Fibroblast of lung (primary cell): ENCODE measurements around the gene COL18A1. TPM values are rescaled to one million over a fixed set of nuclear protein-coding genes. Genes with fewer than 3 reads are reported as not detected.

ENCODE experiments used
- DNase-seq, 2 donors: peaks; one replicate each; pipeline versions ENCODE4 v3.0.0 to v3.0.0-alpha.2; 2010; ENCODE audit warnings: low read depth in 2 of 2
- H2AFZ ChIP-seq: 2 replicates; pipeline ENCODE4 v1.5.1; 2012; ENCODE audit warnings: low read length, control low read depth, inconsistent platforms
- H3K27ac ChIP-seq: 2 replicates; pipeline ENCODE4 v1.5.1; 2011; ENCODE audit warnings: low read length, control low read depth; ENCODE audit not compliant: insufficient read depth
- H3K27me3 ChIP-seq: 2 replicates; pipeline ENCODE4 v1.5.1; 2011; ENCODE audit warnings: mild to moderate bottlenecking, low read length; ENCODE audit not compliant: control insufficient read depth, insufficient read depth
- H3K36me3 ChIP-seq: 2 replicates; pipeline ENCODE4 v1.5.1; 2011; ENCODE audit warnings: low read length; ENCODE audit not compliant: control insufficient read depth, insufficient read depth
- H3K4me1 ChIP-seq: 2 replicates; pipeline ENCODE4 v1.5.1; 2011; ENCODE audit warnings: low read length; ENCODE audit not compliant: control insufficient read depth, insufficient read depth; ENCODE audit errors: extremely low read depth
- H3K4me2 ChIP-seq: 2 replicates; pipeline ENCODE4 v1.5.1; 2011; ENCODE audit warnings: low read length, control low read depth; ENCODE audit not compliant: insufficient read depth; ENCODE audit errors: extremely low read depth
- H3K4me3 ChIP-seq, 4 experiments: fragments of 200-600 bp in 1 of 4; sonication (generic) in 1 of 4; replicated peaks in 1 of 4; 2 replicates each; pipeline ENCODE4 v1.5.1; 2011 to 2016; ENCODE audit warnings: low read length in 4 of 4, low read depth in 3 of 4, mild to moderate bottlenecking in 3 of 4, control low read depth in 2 of 4, inconsistent platforms in 1 of 4, mixed read lengths in 1 of 4; ENCODE audit not compliant: insufficient read depth in 1 of 4; ENCODE audit errors: control extremely low read depth in 1 of 4
- H3K79me2 ChIP-seq: 2 replicates; pipeline ENCODE4 v1.5.1; 2012; ENCODE audit warnings: mild to moderate bottlenecking, low read length, inconsistent platforms; ENCODE audit not compliant: control insufficient read depth, insufficient read depth
- H3K9ac ChIP-seq: 2 replicates; pipeline ENCODE4 v1.5.1; 2011; ENCODE audit warnings: mild to moderate bottlenecking, low read length, control low read depth; ENCODE audit not compliant: insufficient read depth
- H3K9me3 ChIP-seq: 2 replicates; pipeline ENCODE4 v1.5.1; 2012; ENCODE audit warnings: low read depth, low read length; ENCODE audit not compliant: control insufficient read depth, insufficient read depth
- H4K20me1 ChIP-seq: 2 replicates; pipeline ENCODE4 v1.5.1; 2011; ENCODE audit warnings: low read length; ENCODE audit not compliant: control insufficient read depth, insufficient read depth; ENCODE audit errors: extremely low read depth
- EZH2 ChIP-seq: IDR thresholded peaks from 2 replicates; pipeline ENCODE4 v1.5.1; 2012; ENCODE audit warnings: low read length, control low read depth, mild to moderate bottlenecking; ENCODE audit errors: missing control alignments
- polyA plus RNA-seq, 2 donors: library from polyadenylated mRNA; depleted of rRNA in 1 of 2; stranded (reverse) in 1 of 2; unstranded in 1 of 2; fragments of >200 nt; gene quantifications; 2 replicates each; pipeline ENCODE4 v1.2.1, GENCODE V29; 2011 to 2012; ENCODE audit warnings: missing spikeins in 1 of 2
- total RNA-seq: library from RNA; depleted of rRNA; stranded (reverse); fragments of >200 nt; gene quantifications from 2 replicates; pipeline ENCODE4 v1.2.1, GENCODE V29; 2014
- TF ChIP-seq, protein P1 (sequence below), 2 donors: IDR thresholded peaks in 1 of 2; conservative IDR thresholded peaks in 1 of 2; 1 replicate in 1 of 2; 2 replicates in 1 of 2; pipeline ENCODE4 v1.5.1; 2011 to 2012; ENCODE audit warnings: low read length in 2 of 2, control low read depth in 1 of 2, inconsistent platforms in 1 of 2, low read depth in 1 of 2, mild to moderate bottlenecking in 1 of 2

The COL18A1 gene
- total and polyA plus RNA-seq, 2 donors (not counting 1 experiment from before 2014, with no cell fraction given) = 24.3 to 38.8 TPM

DNA sequence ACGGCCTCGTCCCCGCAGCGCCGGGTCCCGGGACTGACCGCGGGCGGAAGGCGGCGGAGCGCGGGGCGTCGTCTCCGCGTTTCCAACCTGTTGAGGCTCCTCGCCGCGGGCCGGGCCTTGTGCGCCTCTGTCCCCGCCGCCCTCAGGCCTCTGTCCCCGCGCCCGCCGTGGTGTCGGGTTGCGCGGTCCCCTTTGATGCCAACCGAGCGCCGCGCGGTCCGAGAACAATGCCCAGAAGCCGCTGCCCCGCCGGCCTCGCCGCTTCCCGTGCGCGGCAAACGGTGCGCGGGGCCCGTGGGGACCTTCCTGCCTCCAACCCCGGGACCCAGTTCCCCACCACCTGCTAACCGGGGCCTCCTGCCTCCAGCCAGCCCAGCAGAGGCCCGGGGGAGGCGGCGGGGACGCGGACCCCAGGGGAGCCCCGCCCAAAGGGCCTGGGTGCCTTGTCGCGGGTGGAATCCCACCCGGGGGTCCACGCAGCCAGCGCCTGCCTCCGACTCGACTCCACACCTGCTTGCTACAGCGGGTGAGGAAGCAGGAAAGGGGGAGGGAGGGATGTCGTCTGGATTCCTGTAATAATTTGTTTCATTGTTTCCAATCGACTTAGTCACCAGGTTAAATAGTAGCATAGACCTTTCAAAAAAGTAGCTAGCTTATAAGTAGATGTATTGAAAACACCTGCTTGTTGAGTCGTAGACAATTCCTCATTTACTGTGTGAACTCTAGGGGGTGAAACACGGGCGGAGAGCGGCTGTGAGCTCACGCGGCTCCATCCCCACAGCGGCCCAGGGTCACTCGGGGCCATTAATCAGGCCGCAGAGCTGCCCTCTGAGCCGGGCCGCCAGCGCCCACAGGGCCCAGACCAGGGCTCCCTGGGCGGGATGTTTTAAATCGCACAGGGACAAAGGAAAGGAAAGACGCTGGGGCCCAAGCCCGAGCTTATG, 1.1 kb downstream of the COL18A1 start:
- DNase-seq = peak; percentile 42 to 68
- Histone ChIP-seq H3K36me3 (no peaks in the 10 kb centered on the region), H3K4me1 (peaks cover 3% of the 10 kb centered on the region), H3K27me3 (no peaks in the 10 kb centered on the region), H2AFZ (no peak overlapping the region), H3K27ac (peak overlapping the region; percentile 50), H3K9me3 (no peaks in the 10 kb centered on the region), H3K79me2 (peaks cover 8% of the 10 kb centered on the region), H4K20me1 (no peaks in the 10 kb centered on the region), H3K4me3 (peak overlapping the region; percentile 30 to 65 (median 44)), H3K9ac (peak overlapping the region; percentile 74), H3K4me2 (peak overlapping the region; percentile 49)
- TF ChIP-seq EZH2 = no peak
- TF ChIP-seq, protein P1, sequence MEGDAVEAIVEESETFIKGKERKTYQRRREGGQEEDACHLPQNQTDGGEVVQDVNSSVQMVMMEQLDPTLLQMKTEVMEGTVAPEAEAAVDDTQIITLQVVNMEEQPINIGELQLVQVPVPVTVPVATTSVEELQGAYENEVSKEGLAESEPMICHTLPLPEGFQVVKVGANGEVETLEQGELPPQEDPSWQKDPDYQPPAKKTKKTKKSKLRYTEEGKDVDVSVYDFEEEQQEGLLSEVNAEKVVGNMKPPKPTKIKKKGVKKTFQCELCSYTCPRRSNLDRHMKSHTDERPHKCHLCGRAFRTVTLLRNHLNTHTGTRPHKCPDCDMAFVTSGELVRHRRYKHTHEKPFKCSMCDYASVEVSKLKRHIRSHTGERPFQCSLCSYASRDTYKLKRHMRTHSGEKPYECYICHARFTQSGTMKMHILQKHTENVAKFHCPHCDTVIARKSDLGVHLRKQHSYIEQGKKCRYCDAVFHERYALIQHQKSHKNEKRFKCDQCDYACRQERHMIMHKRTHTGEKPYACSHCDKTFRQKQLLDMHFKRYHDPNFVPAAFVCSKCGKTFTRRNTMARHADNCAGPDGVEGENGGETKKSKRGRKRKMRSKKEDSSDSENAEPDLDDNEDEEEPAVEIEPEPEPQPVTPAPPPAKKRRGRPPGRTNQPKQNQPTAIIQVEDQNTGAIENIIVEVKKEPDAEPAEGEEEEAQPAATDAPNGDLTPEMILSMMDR (conservative IDR thresholded peaks at IDR 0.05 in 1 of 2, IDR thresholded peaks at IDR 0.05 in 1 of 2; ENCODE audit: low read depth in 1 of 2, low read length in 2 of 2) = no peak

GRCh38 chr21:45406801-45407628, 2.0 kb downstream of the COL18A1 start:
- Histone ChIP-seq H2AFZ (no peak overlapping the region), H3K27ac (no peak overlapping the region), H3K27me3 (no peaks in the 10 kb centered on the region), H3K4me1 (peaks cover 3% of the 10 kb centered on the region), H3K9ac (no peak overlapping the region), H3K4me2 (peak overlapping the region; percentile 10), H3K36me3 (no peaks in the 10 kb centered on the region), H4K20me1 (no peaks in the 10 kb centered on the region), H3K4me3 (peak overlapping the region in 2 of 4 experiments; percentile 36 to 57), H3K9me3 (no peaks in the 10 kb centered on the region), H3K79me2 (peaks cover 8% of the 10 kb centered on the region)
- TF ChIP-seq, protein P1 (conservative IDR thresholded peaks at IDR 0.05 in 1 of 2, IDR thresholded peaks at IDR 0.05 in 1 of 2; ENCODE audit: low read depth in 1 of 2, low read length in 2 of 2) = peak in 1 of 2 donors; percentile 6
- no peak for TF ChIP-seq EZH2
- no peak for DNase-seq
